MCF 10A (cell line): ENCODE measurements around the gene BMP2. TPM values are rescaled to one million over a fixed set of nuclear protein-coding genes. Genes with fewer than 3 reads are reported as not detected.
A peak's percentile ranks its signal among the peaks of the same experiment; 100 is the strongest.

ENCODE experiments used
- BruUV-seq: library from RNA; stranded (reverse); fragments of 400-500 nt; replicated peaks from 2 replicates; lab custom pipeline; 2021; lab: Mats Ljungman, UMichigan
- CTCF ChIA-PET: fragments of 300-600 bp; sonication (Branson Sonifier 250); formaldehyde crosslinking; extraction: SDS; loops from one replicate; lab custom pipeline; 2021; ENCODE audit warnings: antibody characterized with exemption, inconsistent platforms; lab: Yijun Ruan, JAX
- POLR2A ChIA-PET: fragments of 300-600, 350-650 bp; sonication (Branson Sonifier 250); formaldehyde crosslinking; extraction: SDS; loops from one replicate; lab custom pipeline; 2020; ENCODE audit warnings: antibody characterized with exemption, inconsistent platforms; lab: Yijun Ruan, JAX
- DNase-seq: peaks from one replicate; pipeline ENCODE4 v3.0.0-alpha.2; 2018; ENCODE audit not compliant: unreplicated experiment
- H3K27ac Mint-ChIP-seq: one replicate; pipeline ENCODE4 v1.8.0; 2022; ENCODE audit warnings: mild to moderate bottlenecking, low read depth, mixed read lengths; ENCODE audit not compliant: unreplicated experiment
- H3K27me3 Mint-ChIP-seq: one replicate; pipeline ENCODE4 v1.8.0; 2022; ENCODE audit warnings: mixed read lengths; ENCODE audit not compliant: insufficient read depth, unreplicated experiment
- H3K36me3 Mint-ChIP-seq: one replicate; pipeline ENCODE4 v1.8.0; 2022; ENCODE audit warnings: mild to moderate bottlenecking, moderate library complexity, mixed read lengths; ENCODE audit not compliant: insufficient read depth, unreplicated experiment
- H3K4me1 Mint-ChIP-seq: one replicate; pipeline ENCODE4 v1.8.0; 2022; ENCODE audit warnings: mixed read lengths; ENCODE audit not compliant: insufficient read depth, unreplicated experiment
- H3K4me3 Mint-ChIP-seq: one replicate; pipeline ENCODE4 v1.8.0; 2022; ENCODE audit warnings: mild to moderate bottlenecking, moderate library complexity, mixed read lengths; ENCODE audit not compliant: unreplicated experiment
- H3K9me3 Mint-ChIP-seq: one replicate; pipeline ENCODE4 v1.8.0; 2022; ENCODE audit warnings: mixed read lengths; ENCODE audit not compliant: unreplicated experiment
- intact Hi-C: fragments of 100-400 bp; cut with micrococcal nuclease; formaldehyde crosslinking; loops from 2 replicates; pipeline ENCODE4 v1.14.1; 2022
- total RNA-seq: library from RNA; stranded (reverse); gene quantifications from 2 replicates; pipeline ENCODE4 v1.2.3, GENCODE V29; 2022
- TF ChIP-seq, protein P1 (sequence below): fragments of 200-600 bp; IDR thresholded peaks from one replicate; pipeline ENCODE4 v1.8.0; 2022; ENCODE audit warnings: antibody characterized with exemption, mild to moderate bottlenecking; ENCODE audit not compliant: unreplicated experiment

BMP2 gene
- total RNA-seq, 1 experiment from 2014 or later, result 6.7 TPM

DNA sequence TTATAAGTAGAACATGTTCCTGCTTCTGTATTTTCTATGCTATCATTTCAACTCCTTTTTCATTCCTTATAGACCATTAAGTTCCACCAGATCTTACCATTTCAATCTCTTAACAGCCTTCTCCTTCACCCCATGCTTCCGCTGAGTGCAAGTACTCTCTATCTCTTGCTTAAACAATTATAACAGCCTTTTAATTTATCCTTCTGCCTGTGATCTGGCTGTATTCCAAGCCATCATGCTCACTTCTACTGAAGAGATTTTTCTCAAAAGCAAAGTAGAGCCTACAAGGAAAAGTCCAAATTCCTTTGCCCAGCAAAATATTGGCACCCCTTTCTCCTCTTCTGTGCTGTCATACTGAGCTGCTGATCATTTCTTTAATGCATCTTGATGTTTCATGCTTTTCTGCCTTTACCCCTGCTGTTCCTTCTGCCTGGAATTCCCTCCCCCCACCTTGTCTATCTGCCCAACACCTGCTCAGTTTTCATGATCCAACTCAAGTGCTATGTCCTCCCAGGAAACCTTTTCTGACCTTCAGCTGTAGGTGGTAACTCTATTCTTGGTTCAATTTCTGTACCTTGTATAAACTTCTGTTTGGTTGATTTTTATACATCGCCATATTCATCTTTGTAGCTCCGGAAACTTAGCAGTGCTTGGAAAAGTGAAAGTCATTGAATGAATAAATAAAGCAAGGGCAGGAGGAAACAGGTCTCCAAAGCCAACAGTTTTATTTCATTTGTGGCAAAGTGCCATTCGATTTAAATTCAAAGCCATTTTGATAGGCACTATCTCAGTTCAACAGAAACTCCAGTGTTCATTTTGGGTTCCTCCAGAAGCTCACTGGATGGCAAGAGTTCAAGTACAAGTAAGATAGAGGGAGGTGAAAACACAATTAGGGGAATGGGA, 10.5 kb upstream of the BMP2 start:
- Mint-ChIP-seq H3K4me3 (no peak overlapping the region), H3K36me3 (no peaks in the 10 kb centered on the region), H3K4me1 (peaks cover 4% of the 10 kb centered on the region), H3K27ac (no peak overlapping the region), H3K9me3 (no peaks in the 10 kb centered on the region), H3K27me3 (no peaks in the 10 kb centered on the region)
- no peak for DNase-seq
- ChIA-PET CTCF (interaction anchor here (0.6 to 6.0 kb wide), 10 partner anchors 9 to 339 kb away, joined by 3 to 54 read pairs (median 4); partner anchors contain the start of gene BMP2), POLR2A (interaction anchor here (0.8 to 2.5 kb wide), 3 partner anchors 9 to 17 kb away, joined by 3 to 6 read pairs (median 4); no protein-coding TSS in a partner anchor)
- intact Hi-C loops, result no loop called here
- no TSS peak for BruUV-seq
- TF ChIP-seq, protein P1, sequence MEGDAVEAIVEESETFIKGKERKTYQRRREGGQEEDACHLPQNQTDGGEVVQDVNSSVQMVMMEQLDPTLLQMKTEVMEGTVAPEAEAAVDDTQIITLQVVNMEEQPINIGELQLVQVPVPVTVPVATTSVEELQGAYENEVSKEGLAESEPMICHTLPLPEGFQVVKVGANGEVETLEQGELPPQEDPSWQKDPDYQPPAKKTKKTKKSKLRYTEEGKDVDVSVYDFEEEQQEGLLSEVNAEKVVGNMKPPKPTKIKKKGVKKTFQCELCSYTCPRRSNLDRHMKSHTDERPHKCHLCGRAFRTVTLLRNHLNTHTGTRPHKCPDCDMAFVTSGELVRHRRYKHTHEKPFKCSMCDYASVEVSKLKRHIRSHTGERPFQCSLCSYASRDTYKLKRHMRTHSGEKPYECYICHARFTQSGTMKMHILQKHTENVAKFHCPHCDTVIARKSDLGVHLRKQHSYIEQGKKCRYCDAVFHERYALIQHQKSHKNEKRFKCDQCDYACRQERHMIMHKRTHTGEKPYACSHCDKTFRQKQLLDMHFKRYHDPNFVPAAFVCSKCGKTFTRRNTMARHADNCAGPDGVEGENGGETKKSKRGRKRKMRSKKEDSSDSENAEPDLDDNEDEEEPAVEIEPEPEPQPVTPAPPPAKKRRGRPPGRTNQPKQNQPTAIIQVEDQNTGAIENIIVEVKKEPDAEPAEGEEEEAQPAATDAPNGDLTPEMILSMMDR, result no peak

- TF ChIP-seq, protein P1, result no peak
- H3K4me1 Mint-ChIP-seq, result peaks cover 13% of the 10 kb centered on the region
- no peaks in the 10 kb centered on the region for H3K27me3 Mint-ChIP-seq
- no peaks in the 10 kb centered on the region for H3K36me3 Mint-ChIP-seq
- no peak for DNase-seq
- H3K4me3 Mint-ChIP-seq, result no peak overlapping the region
- no peak overlapping the region for H3K27ac Mint-ChIP-seq
- ChIA-PET CTCF (interaction anchor here (0.5 to 4.7 kb wide), 49 partner anchors 9 to 1164 kb away, joined by 3 to 84 read pairs (median 5); no protein-coding TSS in a partner anchor), POLR2A (interaction anchor here (1.4 to 2.0 kb wide), 2 partner anchors 56 to 114 kb away, joined by 3 to 7 read pairs; no protein-coding TSS in a partner anchor)
- no TSS peak for BruUV-seq
- no peaks in the 10 kb centered on the region for H3K9me3 Mint-ChIP-seq
- intact Hi-C loops, result loop anchor here (1.0 to 5.0 kb wide), 10 partner anchors 63 to 1162 kb away; no protein-coding TSS in a partner anchor
Observed at GRCh38 chr20:6764619-6765018, 2.9 kb upstream of the BMP2 start.

- peak; percentile 68 for DNase-seq
- Mint-ChIP-seq H3K4me1 (peaks cover 17% of the 10 kb centered on the region), H3K27ac (no peak overlapping the region), H3K36me3 (no peaks in the 10 kb centered on the region), H3K27me3 (no peaks in the 10 kb centered on the region), H3K9me3 (no peaks in the 10 kb centered on the region), H3K4me3 (no peak overlapping the region)
- no TSS peak for BruUV-seq
- ChIA-PET CTCF (interaction anchor here (0.5 to 4.7 kb wide), 111 partner anchors 9 to 1179 kb away, joined by 3 to 84 read pairs (median 5); no protein-coding TSS in a partner anchor), POLR2A (interaction anchor here (0.5 to 3.7 kb wide), 9 partner anchors 9 to 191 kb away, joined by 3 to 21 read pairs (median 4); no protein-coding TSS in a partner anchor)
- TF ChIP-seq, protein P1, result peak; percentile 50
- intact Hi-C loops, result loop anchor here (1.0 to 5.0 kb wide), 11 partner anchors 62 to 1161 kb away; no protein-coding TSS in a partner anchor
Observed at GRCh38 chr20:6765469-6766058, 1.9 kb upstream of the BMP2 start.
